GM23338 (cell line): Measurements from ENCODE around the gene MBD2. TPM values are rescaled to one million over a fixed set of nuclear protein-coding genes. Genes with fewer than 3 reads are reported as not detected.
A peak's percentile ranks its signal among the peaks of the same experiment; 100 is the strongest.

Source experiments
- ATAC-seq: fragments of 200-7000 bp; cut with Tn5 transposase; 3 replicates; pipeline ENCODE4 v1.9.1; 2020
- DNase-seq: peaks from one replicate; pipeline ENCODE4 v3.0.0-alpha.2; 2015; ENCODE audit warnings: low spot score
- H2AFZ ChIP-seq: fragments of 200-600 bp; sonication (generic); 2 replicates; pipeline ENCODE4 v1.8.0; 2016; ENCODE audit warnings: antibody characterized with exemption, mild to moderate bottlenecking, moderate library complexity
- H3F3A ChIP-seq: fragments of 200-600 bp; sonication (generic); replicated peaks from 2 replicates; pipeline ENCODE4 v1.8.0; 2017; ENCODE audit warnings: antibody characterized with exemption, mixed run types, low read depth
- H3K27ac ChIP-seq: fragments of 200-600 bp; sonication (generic); 2 replicates; pipeline ENCODE4 v1.6.1; 2016; ENCODE audit warnings: low read depth
- H3K27me3 ChIP-seq: fragments of 200-600 bp; sonication (generic); 2 replicates; pipeline ENCODE4 v1.8.0; 2016; ENCODE audit warnings: mild to moderate bottlenecking, mixed run types, moderate library complexity; ENCODE audit not compliant: insufficient read depth
- H3K36me3 ChIP-seq: fragments of 200-600 bp; sonication (generic); 2 replicates; pipeline ENCODE4 v1.8.0; 2016; ENCODE audit warnings: mild to moderate bottlenecking; ENCODE audit not compliant: insufficient read depth
- H3K4me1 ChIP-seq: fragments of 200-600 bp; sonication (generic); 2 replicates; pipeline ENCODE4 v1.8.0; 2016; ENCODE audit warnings: mild to moderate bottlenecking, moderate library complexity; ENCODE audit not compliant: insufficient read depth
- H3K4me2 ChIP-seq: fragments of 200-600 bp; sonication (generic); 2 replicates; pipeline ENCODE4 v1.7.1; 2017; ENCODE audit warnings: mixed run types
- H3K4me3 ChIP-seq: fragments of 200-600 bp; sonication (generic); 2 replicates; pipeline ENCODE4 v1.6.1; 2016; ENCODE audit warnings: mixed run types
- H3K79me2 ChIP-seq: fragments of 200-600 bp; sonication (generic); replicated peaks from 2 replicates; pipeline ENCODE4 v1.8.0; 2017; ENCODE audit warnings: mild to moderate bottlenecking; ENCODE audit not compliant: insufficient read depth
- H3K9me2 ChIP-seq: fragments of 200-600 bp; sonication (generic); 2 replicates; pipeline ENCODE4 v1.8.0; 2017; ENCODE audit not compliant: insufficient read depth
- H4K20me1 ChIP-seq: fragments of 200-600 bp; sonication (generic); replicated peaks from 2 replicates; pipeline ENCODE4 v1.8.0; 2017; ENCODE audit warnings: mild to moderate bottlenecking; ENCODE audit not compliant: insufficient read depth
- H3K27ac Mint-ChIP-seq: 2 replicates; pipeline ENCODE4 v1.8.0; 2020; ENCODE audit warnings: inconsistent platforms, mild to moderate bottlenecking, moderate library complexity, mixed read lengths
- H3K27me3 Mint-ChIP-seq: 3 replicates; pipeline ENCODE4 v1.8.0; 2022; ENCODE audit warnings: low read depth, mild to moderate bottlenecking, moderate library complexity, mixed read lengths, inconsistent platforms; ENCODE audit not compliant: insufficient read depth, poor library complexity
- H3K36me3 Mint-ChIP-seq: 3 replicates; pipeline ENCODE4 v1.8.0; 2021; ENCODE audit warnings: low read depth, mild to moderate bottlenecking, inconsistent platforms, moderate library complexity, mixed read lengths
- H3K4me1 Mint-ChIP-seq: 3 replicates; pipeline ENCODE4 v1.8.0; 2020; ENCODE audit warnings: mild to moderate bottlenecking, inconsistent platforms, mixed read lengths
- H3K4me3 Mint-ChIP-seq: 3 replicates; pipeline ENCODE4 v1.8.0; 2021; ENCODE audit warnings: moderate library complexity, mild to moderate bottlenecking, inconsistent platforms, mixed read lengths
- H3K9me3 Mint-ChIP-seq: 3 replicates; pipeline ENCODE4 v1.8.0; 2020; ENCODE audit warnings: moderate library complexity, mild to moderate bottlenecking, inconsistent platforms, mixed read lengths
- CREB1 ChIP-seq: fragments of 250-450 bp; sonication (Bioruptor Pico); IDR thresholded peaks from 2 replicates; pipeline ENCODE4 v1.5.0; 2020; ENCODE audit warnings: low read depth, mild to moderate bottlenecking, moderate library complexity
- ETS1 ChIP-seq: IDR thresholded peaks from 2 replicates; pipeline ENCODE4 v1.6.1; 2016; ENCODE audit warnings: antibody characterized with exemption
- EZH2 ChIP-seq: fragments of 200-600 bp; sonication (generic); IDR thresholded peaks from one replicate; pipeline ENCODE4 v1.8.0; 2017; ENCODE audit warnings: antibody characterized with exemption, mild to moderate bottlenecking, low read depth; ENCODE audit not compliant: unreplicated experiment
- JUNB ChIP-seq: IDR thresholded peaks from one replicate; pipeline ENCODE4 v1.6.1; 2016; ENCODE audit warnings: antibody characterized with exemption; ENCODE audit not compliant: unreplicated experiment
- NANOG ChIP-seq: IDR thresholded peaks from 2 replicates; pipeline ENCODE4 v1.6.1; 2016; ENCODE audit warnings: antibody characterized with exemption, borderline replicate concordance
- POLR2AphosphoS5 ChIP-seq: IDR thresholded peaks from 2 replicates; pipeline ENCODE4 v1.6.1; 2016; ENCODE audit warnings: antibody characterized with exemption, low read depth
- REST ChIP-seq: IDR thresholded peaks from one replicate; pipeline ENCODE4 v1.6.1; 2018; ENCODE audit warnings: antibody characterized with exemption; ENCODE audit not compliant: unreplicated experiment
- STAT1 ChIP-seq: IDR thresholded peaks from one replicate; pipeline ENCODE4 v1.6.1; 2016; ENCODE audit warnings: antibody characterized with exemption; ENCODE audit not compliant: unreplicated experiment
- ZNF114 ChIP-seq: fragments of 250-450 bp; sonication (Bioruptor Pico); IDR thresholded peaks from 2 replicates; pipeline ENCODE4 v1.5.0; 2020; ENCODE audit warnings: mild to moderate bottlenecking, moderate library complexity
- ZNF331 ChIP-seq: fragments of 250-450 bp; sonication (Bioruptor Pico); IDR thresholded peaks from 2 replicates; pipeline ENCODE4 v1.5.0; 2020; ENCODE audit warnings: low read depth, mild to moderate bottlenecking, moderate library complexity
- polyA plus RNA-seq: library from polyadenylated mRNA; unstranded; fragments of >200 nt; fragmentation: Nextera tagmentation; extraction: Ambion mirVana; gene quantifications from 2 replicates; pipeline ENCODE4 v1.2.1, GENCODE V29; 2016
- total RNA-seq: library from RNA; depleted of rRNA; stranded (reverse); fragments of >200 nt; shearing (Covaris generic); gene quantifications from 2 replicates; pipeline ENCODE4 v1.2.3, GENCODE V29; 2014

MBD2 gene
- total and polyA plus RNA-seq, 2 experiments from 2014 or later, result 11.2 to 39.2 TPM

- no peak for TF ChIP-seq NANOG
- TF ChIP-seq ZNF331 (CRISPR knock-in tag), result no peak
- TF ChIP-seq CREB1 (CRISPR knock-in tag), result no peak
- no peak for TF ChIP-seq EZH2
- TF ChIP-seq JUNB, result no peak
- TF ChIP-seq STAT1, result no peak
Measured at GRCh38 chr18:54135216-54135615, 89.3 kb downstream of the MBD2 start (continued).

GRCh38 chr18:54134053-54134452 is 90.4 kb downstream of the MBD2 start:
- Histone ChIP-seq H3K9me2 (no peaks in the 10 kb centered on the region), H2AFZ (no peak overlapping the region), H3K79me2 (no peaks in the 10 kb centered on the region), H3K4me3 (no peak overlapping the region), H3F3A (no peaks in the 10 kb centered on the region), H4K20me1 (no peaks in the 10 kb centered on the region), H3K36me3 (no peaks in the 10 kb centered on the region), H3K27ac (no peak overlapping the region), H3K4me1 (peaks cover 14% of the 10 kb centered on the region; the same call in 1 of the 2 replicates), H3K27me3 (no peaks in the 10 kb centered on the region), H3K4me2 (no peak overlapping the region)
- TF ChIP-seq POLR2AphosphoS5 (no peak), ZNF331 (CRISPR knock-in tag) (no peak)
- Mint-ChIP-seq H3K27ac (no peak overlapping the region), H3K36me3 (peaks cover 10% of the 10 kb centered on the region; the same call in 2 of the 3 replicates), H3K4me3 (no peak overlapping the region), H3K27me3 (peaks cover 2% of the 10 kb centered on the region), H3K9me3 (peaks cover 11% of the 10 kb centered on the region), H3K4me1 (peaks cover 12% of the 10 kb centered on the region; the same call in 2 of the 3 replicates)
- no peak for DNase-seq
- ATAC-seq, result no peak

GRCh38 chr18:54130631-54131030 is 93.8 kb downstream of the MBD2 start:
- H3K9me3 Mint-ChIP-seq, result no peaks in the 10 kb centered on the region
- H3K27me3 ChIP-seq, result no peaks in the 10 kb centered on the region
- H3F3A ChIP-seq, result no peaks in the 10 kb centered on the region
- no peaks in the 10 kb centered on the region for H3K9me2 ChIP-seq
- no peaks in the 10 kb centered on the region for H4K20me1 ChIP-seq
- H3K27ac Mint-ChIP-seq, result no peak overlapping the region
- no peaks in the 10 kb centered on the region for H3K36me3 ChIP-seq
- H3K4me2 ChIP-seq, result peak overlapping the region; percentile 3; the same call in 1 of the 2 replicates
- H3K4me1 ChIP-seq, result peaks cover 14% of the 10 kb centered on the region; the same call in 1 of the 2 replicates
- no peak overlapping the region for H3K4me3 Mint-ChIP-seq
- no peaks in the 10 kb centered on the region for H3K79me2 ChIP-seq
- peak; percentile 21 for DNase-seq
- peak; percentile 52 for ATAC-seq
- H3K27me3 Mint-ChIP-seq, result peaks cover 10% of the 10 kb centered on the region
- H2AFZ ChIP-seq, result no peak overlapping the region
- H3K36me3 Mint-ChIP-seq, result no peaks in the 10 kb centered on the region
- H3K4me3 ChIP-seq, result no peak overlapping the region
- H3K27ac ChIP-seq, result no peak overlapping the region
- peaks cover 23% of the 10 kb centered on the region for H3K4me1 Mint-ChIP-seq
- TF ChIP-seq EZH2, result no peak
- TF ChIP-seq NANOG, result no peak
- no peak for TF ChIP-seq CREB1 (CRISPR knock-in tag)
- no peak for TF ChIP-seq ZNF331 (CRISPR knock-in tag)
- no peak for TF ChIP-seq ZNF114 (CRISPR knock-in tag)
- no peak for TF ChIP-seq POLR2AphosphoS5
- TF ChIP-seq REST, result no peak
- TF ChIP-seq ETS1, result no peak
